Stimulated activated CD8-positive, alpha-beta memory T cell treated with anti-CD3 and anti-CD28 coated beads, Interleukin-12 subunit alpha, Interleukin-12 subunit beta, amount 100 ng/mL, for 24 hours (primary cell): Measurements from ENCODE around the gene THEMIS.
"Not testable (repeated sequence)": the region's sequence is repeated elsewhere in the genome, so short reads cannot be mapped to it uniquely, and the experiment has no call there.

Experiments used
- DNase-seq: peaks from one replicate; pipeline ENCODE4 v3.0.0-alpha.2; 2020; ENCODE audit errors: extremely low read depth

THEMIS gene, protein sequence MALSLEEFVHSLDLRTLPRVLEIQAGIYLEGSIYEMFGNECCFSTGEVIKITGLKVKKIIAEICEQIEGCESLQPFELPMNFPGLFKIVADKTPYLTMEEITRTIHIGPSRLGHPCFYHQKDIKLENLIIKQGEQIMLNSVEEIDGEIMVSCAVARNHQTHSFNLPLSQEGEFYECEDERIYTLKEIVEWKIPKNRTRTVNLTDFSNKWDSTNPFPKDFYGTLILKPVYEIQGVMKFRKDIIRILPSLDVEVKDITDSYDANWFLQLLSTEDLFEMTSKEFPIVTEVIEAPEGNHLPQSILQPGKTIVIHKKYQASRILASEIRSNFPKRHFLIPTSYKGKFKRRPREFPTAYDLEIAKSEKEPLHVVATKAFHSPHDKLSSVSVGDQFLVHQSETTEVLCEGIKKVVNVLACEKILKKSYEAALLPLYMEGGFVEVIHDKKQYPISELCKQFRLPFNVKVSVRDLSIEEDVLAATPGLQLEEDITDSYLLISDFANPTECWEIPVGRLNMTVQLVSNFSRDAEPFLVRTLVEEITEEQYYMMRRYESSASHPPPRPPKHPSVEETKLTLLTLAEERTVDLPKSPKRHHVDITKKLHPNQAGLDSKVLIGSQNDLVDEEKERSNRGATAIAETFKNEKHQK

DNA sequence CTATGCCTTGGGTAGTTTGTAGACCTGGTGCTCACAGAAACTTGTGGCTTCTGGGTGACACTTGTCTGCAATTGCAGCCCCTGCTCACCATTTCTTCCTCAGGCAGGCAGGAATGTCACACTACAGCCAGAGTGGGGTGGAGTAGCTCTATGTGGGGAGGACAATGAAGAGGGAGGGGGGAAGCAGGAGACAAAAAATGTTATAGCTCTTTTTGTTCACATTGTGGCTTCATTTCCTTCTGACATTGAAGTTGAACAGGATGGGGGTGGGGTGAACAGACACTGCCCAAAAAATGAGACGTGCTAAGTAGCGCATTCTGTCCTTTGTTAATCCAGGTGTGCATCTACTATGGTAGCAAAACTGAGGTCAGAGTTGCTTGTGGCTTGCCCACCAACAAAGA, at the start of gene THEMIS:
Gene THEMIS, minus strand, starts transcription at position 124 of the 400 bp plus-strand sequence. CDS start 126 bp downstream, outside the sequence.
- DNase-seq = no peak

DNA sequence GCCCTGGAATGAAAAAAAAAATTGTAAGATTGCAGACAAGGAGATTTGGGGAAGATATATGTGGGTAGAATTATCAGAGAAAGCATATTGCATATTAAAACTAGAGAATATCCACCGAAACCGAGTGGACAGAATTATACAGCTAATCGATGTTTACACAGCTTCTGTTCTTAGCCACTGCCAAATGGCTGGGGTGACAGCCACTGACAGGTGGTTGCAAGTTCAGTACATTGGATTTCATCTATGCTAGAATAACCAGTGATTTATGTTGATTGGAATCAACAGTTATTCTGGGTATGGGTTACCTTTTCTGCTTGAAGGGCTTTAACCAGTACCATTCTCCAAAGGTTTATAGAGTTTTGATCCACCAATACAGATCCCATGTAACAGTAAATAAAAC, 48.4 kb upstream of the THEMIS start:
- no peak for DNase-seq

DNA sequence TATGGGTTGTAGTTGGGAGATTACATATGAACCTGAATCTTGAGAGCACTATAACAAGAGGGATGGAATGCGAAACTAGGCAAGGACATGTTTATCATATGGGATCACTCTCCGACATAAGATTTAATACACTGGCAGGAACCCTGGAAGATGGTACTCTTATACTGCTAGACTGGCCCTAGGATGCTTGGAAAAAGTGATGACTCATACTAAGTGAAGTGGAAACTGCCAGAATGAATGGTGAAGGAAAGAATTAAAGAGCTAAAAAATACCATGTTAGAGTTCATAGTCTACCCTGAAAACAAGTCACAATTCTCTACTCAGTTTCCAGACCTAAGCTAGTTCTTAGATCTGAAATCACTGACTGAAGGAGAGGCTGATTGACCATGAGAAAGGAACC, 45.5 kb upstream of the THEMIS start:
- no peak for DNase-seq

DNA sequence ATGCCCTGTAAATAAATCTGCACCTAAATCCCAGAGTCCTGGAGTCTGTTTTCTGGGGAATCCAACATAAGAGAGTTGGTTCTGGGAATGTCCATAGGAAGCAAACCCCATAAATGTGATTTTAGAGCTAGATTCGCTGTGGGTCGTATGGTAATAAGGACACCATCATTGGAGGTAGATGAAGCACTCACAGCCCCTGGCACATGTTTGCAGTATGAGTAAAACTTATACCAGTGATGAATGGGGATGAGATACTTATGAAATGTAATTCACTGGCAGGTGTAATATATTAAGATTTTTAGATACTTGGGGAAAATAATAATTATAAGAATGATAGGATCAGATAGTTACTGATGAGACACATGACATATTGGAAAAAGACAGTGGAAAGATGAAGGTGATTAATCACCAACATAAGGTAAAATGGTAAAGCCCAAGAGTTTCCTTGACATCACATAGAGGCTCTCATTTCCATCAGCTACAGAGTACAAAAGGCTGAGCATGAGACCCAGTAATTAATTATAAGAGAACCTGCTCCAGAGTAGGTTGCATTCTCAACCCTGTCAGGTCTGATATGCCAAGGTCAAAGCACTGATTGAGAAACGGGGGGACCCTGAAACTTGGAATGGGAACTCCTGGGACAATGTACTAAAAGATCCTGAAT, 44.7 kb upstream of the THEMIS start:
- DNase-seq = no peak

DNA sequence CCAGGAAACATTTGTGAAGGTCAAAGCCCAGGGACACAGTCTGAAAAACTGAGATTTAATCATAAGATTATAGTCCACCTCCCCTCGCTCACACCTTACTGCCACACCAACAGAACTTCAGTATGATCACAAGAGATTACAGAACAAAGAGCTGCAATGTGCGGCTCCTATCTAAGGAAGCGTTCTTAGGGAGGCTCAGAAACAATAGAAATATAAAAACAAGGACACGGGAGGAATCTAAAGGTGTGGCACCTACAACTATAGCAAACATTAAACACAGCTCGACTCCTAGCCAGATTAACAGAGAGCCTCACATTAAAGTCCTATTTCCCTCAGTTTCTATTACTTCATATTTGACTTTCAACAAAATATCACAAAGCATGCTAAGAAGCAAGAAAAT, 40.4 kb upstream of the THEMIS start:
- DNase-seq = no peak

DNA sequence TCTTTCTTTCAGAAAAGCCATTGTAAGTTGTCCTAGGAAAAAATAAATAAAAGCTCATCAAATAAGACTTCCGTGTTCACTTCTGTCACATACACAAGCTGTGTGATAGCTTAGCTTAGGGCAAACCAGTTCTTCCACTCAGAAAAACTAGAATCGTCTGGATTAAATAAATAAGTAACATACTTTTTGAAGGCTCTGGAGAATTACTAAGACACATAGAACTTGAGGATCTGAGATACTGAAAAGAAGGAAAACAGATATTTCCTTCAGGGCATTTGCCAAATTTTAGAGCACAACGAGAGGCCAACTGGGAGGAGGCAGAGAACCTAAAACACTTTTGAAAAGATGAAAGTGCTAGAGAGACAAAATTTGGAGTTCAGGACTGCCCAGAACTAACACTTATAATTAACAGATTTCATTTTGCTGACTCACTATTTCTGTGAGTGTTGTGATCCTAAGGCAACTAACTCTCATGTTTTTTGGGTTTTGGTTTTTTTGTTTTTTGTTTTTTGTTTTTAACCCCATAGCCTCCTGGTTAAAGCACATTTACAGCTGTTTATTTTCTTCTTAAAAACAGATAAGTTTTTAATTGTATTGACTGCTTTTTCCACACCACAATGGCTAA, 38.7 kb upstream of the THEMIS start:
- DNase-seq = no peak

DNA sequence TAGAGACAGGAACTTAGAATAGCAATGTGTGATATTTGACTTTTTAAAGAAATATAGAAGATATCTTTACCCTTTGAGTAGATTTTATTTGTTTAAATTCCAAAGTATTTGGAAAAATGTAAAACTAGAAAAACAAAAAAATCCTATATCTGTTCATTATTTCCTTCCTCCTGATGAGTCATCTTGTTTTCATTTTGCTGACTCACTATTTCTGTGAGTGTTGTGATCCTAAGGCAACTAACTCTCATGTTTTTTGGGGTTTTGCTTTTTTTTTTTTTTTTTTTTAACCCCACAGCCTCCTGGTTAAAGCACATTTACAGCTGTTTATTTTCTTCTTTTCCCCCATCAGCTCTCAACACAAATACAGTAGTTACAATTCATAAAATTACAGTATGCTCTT, 37.8 kb upstream of the THEMIS start:
- DNase-seq = no peak

DNA sequence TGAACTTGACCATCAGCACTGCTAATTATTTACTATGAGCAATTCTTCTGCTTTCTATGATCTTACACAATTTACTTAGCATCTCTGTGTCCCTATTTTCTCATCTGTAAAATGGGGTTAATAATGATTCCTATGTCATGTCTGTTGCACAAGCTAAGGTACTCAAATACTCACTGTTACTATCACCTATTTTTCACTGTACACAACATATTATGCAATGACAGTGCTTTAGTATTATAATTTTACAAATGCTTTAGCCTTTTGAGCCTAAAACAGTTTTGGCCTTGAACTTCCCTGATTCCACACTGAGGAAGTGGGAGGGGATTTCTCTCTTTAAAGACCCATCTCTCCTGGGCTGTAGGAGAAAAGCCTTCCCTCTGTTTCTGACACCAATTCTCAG, 36.9 kb upstream of the THEMIS start:
- no peak for DNase-seq

DNA sequence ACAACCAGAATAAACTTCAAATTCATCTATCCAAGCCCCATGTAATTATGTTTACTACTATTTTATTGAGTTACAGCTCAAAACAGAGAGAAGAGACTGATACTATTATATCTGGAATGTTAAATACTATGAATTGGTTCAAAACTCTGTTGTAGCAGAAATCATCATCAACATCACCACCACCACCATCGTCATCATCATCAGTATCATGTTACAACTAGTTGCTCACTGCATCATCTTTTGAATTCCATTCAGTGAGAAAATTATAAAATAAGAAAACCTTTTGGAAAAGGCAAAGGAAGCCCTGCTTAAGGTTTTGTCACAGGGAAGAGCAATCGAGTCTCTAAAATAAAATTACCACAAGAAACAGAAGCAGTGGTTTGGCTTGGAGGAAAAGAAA, 36.2 kb upstream of the THEMIS start:
- DNase-seq = no peak

DNA sequence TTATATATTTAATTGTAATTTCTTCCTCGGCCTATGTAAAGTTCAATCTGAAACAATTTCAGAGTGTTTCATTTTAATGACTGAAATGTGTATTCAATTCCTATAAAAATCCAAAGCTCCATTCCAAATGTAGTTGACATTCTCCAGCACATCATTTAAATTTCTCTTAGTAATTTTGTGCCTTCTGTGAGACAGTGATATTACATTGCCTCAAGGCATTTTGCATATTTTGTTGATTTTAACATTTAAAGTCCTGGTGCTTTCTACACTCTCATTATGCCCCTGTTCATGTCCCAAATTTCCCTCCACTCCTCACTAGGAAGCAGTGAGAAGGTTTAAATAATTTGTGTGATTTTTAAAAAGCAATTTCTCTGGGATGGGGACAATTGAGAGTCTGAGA, 34.1 kb upstream of the THEMIS start:
- no peak for DNase-seq

DNA sequence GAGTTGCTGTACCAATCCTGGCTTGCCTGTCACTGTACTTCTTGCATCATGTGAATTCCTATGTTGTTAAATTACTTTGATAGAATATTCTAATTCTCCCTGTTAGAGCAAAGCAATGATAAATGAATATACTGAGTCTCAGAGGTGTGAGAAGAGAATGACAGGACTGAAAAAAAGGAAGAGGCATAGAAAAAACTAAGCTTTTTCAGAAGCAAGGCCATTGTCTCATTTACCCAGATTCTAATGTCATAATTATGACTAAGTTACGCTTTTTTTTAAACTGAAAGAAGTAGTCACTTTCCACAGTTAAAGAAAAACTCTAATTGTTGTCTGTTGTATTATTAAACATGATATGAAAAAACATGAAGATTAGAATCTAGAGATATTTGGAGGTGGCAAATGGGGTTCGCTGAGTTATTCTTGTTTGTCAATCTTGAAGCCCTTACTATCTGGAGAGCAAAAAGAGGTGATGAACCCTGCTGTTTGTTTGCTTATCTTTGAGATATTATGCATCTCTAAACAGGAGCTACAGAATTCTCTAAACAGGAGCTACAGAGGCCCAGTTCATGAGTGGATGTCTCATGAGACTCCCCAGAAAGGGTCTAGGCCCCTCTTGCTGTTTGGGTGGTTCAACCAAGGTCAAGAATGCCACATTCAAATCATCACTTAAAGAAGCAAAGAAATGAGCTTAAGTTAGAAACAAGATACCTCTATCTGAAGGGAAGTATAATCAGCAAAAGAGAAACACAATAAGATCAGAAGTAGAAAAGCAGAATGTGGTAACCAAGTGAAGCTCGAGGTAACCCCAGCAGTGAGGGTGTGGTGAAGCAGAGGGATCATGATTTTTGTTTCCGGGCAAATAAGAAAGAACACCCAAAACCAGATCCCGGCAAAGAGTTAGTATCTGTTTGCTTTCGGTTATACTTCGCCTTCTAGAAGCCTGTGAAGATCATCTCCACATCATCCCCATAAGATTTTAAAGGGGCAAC, 33.3 kb upstream of the THEMIS start:
- DNase-seq = no peak

DNA sequence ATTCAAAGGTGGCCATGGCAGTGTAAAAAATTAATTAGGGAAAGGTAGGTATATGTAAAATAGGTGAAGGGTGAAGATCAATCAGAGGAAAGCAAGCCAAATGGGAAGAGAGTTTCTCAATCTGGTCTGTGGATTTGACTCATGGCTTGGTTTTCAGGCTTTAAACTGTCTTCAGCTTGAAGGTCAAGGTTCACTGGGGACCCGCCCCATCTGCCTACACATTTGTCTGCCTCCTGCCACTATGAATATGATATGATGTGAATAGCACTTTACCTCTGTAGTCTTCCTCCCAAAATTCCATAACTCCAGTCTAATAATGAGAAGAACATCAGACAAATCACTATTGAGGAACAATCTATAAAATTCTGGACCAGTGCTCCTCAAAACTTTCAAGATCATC, 32.3 kb upstream of the THEMIS start:
- no peak for DNase-seq

DNA sequence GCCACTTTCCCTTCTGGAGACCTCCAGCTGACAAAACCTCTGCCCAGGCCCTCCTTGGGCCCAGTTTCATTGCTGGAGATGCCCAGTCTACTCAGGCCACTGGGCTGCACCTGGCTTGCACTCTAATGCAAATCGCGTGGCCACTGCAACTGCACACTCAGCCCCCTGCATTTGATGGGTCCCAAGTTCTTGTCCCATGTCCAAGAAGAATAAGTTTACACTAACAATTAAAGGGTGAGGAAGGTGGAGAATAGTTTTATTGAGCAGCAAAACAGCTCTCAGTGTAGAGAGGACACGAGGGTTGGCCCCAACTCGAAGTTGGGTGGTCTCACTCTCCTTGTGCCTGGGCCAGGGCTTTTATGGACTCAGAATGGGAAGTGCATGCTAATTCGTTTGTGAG, 31.9 kb upstream of the THEMIS start:
- DNase-seq = no peak

DNA sequence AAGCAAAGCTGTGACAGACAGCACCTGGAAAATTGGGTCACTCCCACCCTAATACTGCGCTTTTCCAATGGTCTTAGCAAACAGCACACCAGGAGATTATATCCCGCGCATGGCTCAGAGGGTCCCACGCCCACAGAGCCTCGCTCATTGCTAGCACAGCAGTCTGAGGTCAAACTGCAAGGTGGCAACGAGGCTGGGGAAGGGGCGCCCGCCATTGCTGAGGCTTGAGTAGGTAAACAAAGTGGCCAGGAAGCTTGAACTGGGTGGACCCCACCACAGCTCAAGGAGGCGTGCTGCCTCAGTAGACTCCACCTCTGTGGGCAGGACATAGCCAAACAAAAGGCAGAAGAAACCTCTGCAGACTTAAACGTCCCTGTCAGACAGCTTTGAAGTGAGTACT, 25.6 kb upstream of the THEMIS start:
- not testable (repeated sequence) for DNase-seq

DNA sequence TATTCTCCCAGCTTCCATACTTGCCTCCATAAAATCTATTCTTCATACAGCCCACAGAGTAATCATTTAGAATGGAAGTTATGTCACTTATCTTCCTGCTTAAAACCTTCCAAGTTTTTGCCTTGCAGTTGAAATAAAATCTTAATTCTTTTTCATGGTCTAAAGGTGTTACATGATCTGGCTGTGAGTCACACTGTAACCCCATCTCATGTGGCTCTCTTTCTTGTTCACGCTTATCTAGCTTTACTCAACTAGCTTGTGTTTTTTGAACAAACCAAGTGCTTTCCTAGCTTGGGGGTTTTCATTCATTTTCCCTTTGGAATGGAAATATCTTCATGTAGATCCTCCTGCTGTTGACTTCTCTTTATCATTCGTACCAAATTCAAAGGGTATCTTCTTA, 23.6 kb upstream of the THEMIS start:
- no peak for DNase-seq

DNA sequence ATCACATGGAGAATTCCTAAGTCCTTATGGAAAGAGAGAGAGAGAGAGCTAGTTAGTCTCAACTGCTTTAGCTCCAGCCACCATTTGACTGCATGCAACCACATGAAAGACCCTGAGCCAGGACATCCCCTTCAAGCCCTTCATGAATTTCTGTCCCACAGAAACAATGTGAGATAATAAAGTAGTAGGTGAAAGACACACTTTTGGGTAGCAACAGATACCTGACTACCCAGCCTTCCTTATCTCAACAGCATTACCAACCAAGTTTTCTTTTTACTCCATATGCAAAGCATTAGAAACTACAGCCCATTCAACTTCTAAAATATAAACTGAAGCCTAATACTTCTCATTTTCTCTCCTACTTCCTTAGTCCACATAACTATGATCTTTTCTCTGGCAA, 23.2 kb upstream of the THEMIS start:
- DNase-seq = no peak

DNA sequence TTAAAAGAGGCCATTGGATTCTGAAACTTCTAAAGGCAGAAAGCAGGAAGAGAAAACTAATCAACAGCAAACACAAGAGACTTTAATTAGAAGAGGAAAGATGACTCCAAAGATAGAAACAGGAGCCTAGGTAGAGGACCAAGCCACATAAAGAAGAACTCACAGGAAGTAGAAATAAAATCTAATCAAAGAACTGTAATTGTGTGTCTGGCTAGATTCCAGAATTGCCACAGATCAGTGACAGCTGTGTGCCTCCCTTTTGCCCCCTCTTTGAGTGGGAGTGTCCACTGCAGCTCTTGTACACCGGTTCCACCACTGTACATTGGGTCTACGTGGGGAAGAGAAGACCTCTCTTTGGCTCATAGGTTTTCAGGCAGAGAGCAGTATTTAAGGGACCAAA, 22.3 kb upstream of the THEMIS start:
- no peak for DNase-seq

DNA sequence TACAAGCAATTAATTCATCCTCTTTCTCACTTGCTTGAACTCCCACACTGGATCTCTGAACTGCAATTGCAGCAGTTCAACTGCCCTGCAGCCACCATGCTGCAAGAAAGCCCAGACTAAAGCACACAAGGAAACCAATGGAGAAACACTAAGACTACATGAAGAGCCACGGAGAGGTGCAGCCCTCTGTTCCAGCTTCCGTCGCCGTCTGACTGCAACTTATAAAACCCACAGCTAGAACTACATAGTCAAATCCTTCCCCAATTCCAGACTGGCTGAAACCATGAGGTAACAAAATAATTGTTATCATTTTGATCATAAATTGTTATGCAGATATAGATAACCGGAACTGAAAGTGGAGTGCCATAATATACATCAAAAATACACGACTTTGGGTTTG, 21.1 kb upstream of the THEMIS start:
- no peak for DNase-seq

DNA sequence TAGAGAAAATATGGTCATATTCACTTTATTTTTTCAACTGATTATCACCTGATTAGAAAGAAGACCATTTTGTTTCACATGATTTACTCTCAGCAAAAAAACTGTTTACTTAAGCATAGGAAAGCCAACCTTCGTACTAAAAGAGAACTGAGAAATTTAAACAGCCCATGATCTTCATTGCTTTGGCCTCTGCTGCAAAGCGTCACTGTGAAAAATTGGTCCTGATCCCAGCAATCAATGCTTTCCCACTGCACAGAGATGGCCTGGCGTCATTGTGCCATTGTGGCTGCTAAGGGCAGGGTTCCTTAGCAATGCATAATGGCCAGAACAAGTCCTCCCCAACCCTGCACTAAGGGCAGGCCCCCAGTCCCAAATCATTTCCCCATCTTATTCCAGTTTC, 19.9 kb upstream of the THEMIS start:
- DNase-seq = no peak

DNA sequence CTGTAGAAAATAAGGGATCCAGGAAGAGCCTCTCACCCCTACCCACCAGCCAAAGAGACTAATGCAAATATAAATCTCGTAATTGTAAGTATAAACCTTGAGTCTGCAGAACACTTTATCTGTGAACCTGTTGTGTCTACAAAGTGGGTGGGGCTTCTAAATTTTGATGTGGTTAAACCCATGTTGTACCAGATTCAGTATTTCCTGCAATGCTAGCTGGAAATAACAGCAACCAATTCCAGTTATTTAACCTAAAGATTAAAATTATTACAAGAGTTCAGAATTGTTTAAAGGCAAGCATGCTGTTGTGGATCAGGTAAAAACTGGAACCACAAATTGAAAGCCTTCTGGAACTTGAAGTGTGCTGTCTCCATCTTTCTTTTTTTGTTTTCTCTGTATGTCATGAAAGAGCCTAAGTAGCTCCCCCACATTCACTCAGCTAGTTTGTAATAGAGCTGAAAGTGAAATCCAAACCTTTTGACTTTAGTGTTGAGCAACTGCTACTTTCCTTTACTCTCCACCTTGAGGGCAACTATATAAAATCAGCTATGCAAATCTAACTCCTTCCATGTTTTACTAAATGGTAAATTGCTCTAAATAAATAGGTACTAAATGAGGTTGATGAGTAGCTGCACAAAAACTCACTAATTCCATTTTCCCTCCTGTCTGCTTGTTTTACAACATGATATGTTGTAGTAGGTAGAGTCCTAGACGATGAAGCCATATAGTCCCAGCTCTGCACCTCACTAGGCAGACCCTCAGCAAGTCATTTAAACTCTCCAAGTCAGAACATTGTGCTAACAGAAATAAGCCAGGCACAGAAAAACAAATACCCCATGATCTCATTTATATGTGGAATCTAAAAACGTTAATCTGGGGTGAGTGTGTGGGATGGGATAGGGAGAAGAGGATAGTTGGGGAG, 17.9 kb upstream of the THEMIS start:
- no peak for DNase-seq
